ENCODE results near the gene ENTR1. TPM values are rescaled to one million over a fixed set of nuclear protein-coding genes. Genes with fewer than 3 reads are reported as not detected.
"Not testable (repeated sequence)": the region's sequence is repeated elsewhere in the genome, so short reads cannot be mapped to it uniquely, and the experiment has no call there.

ENTR1 gene
- total RNA-seq, 6 experiments from 2014 or later, result 40.8 to 55.1 (median 43.7) TPM

DNA sequence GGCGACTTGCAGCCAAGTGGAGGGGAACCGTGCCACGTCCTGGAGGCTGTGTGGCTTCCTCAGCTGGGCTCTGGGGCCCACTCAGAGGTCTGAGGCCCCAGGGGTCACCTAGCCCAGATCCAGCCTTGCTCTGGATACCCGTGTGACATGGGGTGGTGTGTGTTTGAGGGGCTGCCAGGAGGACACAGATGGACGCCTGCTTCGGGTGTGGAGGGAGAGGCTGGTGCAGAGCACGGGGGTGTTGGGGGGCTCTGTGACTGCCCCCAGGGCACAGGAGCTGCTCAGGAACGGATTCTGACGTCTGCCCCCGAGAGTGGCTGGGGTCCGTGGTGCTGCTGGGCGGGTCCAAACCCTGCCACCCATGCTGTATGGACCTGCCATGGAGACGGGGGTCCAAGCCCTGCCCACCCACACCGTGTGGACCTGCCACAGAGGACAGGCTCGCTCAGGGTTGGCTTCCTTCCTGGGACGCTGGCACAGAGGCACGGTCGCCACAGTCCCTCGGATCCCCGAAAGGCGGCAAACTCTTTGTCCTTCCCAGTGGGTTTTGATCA, 18.7 kb upstream of the ENTR1 start:
- Mint-ChIP-seq H3K4me3 (no peak overlapping the region), H3K27me3 (ENCODE audit: insufficient read depth) (peaks cover 8% of the 10 kb centered on the region), H3K9me3 (no peaks in the 10 kb centered on the region), H3K36me3 (ENCODE audit: low read depth) (peaks cover 13% of the 10 kb centered on the region; the same call in 1 of the 2 replicates), H3K27ac (no peak overlapping the region), H3K4me1 (ENCODE audit: low read depth) (no peaks in the 10 kb centered on the region)
- TF ChIP-seq, protein P1, sequence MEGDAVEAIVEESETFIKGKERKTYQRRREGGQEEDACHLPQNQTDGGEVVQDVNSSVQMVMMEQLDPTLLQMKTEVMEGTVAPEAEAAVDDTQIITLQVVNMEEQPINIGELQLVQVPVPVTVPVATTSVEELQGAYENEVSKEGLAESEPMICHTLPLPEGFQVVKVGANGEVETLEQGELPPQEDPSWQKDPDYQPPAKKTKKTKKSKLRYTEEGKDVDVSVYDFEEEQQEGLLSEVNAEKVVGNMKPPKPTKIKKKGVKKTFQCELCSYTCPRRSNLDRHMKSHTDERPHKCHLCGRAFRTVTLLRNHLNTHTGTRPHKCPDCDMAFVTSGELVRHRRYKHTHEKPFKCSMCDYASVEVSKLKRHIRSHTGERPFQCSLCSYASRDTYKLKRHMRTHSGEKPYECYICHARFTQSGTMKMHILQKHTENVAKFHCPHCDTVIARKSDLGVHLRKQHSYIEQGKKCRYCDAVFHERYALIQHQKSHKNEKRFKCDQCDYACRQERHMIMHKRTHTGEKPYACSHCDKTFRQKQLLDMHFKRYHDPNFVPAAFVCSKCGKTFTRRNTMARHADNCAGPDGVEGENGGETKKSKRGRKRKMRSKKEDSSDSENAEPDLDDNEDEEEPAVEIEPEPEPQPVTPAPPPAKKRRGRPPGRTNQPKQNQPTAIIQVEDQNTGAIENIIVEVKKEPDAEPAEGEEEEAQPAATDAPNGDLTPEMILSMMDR (IDR thresholded peaks at IDR 0.05), result no peak
- no peak for DNase-seq

DNA sequence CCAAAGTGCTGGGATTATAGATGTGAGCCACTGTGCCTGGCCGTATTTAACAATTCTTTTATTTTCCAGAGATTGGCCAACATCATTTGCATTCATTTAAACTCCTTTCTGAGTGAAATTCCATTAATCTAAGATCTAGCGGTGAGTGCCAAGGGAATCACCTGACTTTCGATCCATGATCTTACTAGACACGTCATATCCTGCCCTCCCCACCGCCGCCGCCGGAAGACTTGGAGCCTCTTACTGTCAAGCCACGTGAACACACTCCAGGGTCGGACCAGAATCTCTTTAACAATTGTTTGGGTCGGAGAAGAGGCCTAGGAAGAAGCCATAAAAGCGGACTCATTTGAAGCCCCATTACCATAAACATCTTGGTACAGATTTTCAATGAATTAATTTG, 16.4 kb upstream of the ENTR1 start:
- Mint-ChIP-seq H3K36me3 (ENCODE audit: low read depth) (peaks cover 17% of the 10 kb centered on the region; the same call in 1 of the 2 replicates), H3K4me3 (no peak overlapping the region), H3K27me3 (ENCODE audit: insufficient read depth) (peaks cover 7% of the 10 kb centered on the region), H3K9me3 (no peaks in the 10 kb centered on the region), H3K27ac (no peak overlapping the region), H3K4me1 (ENCODE audit: low read depth) (no peaks in the 10 kb centered on the region)
- no peak for DNase-seq
- TF ChIP-seq, protein P1 (IDR thresholded peaks at IDR 0.05), result no peak

DNA sequence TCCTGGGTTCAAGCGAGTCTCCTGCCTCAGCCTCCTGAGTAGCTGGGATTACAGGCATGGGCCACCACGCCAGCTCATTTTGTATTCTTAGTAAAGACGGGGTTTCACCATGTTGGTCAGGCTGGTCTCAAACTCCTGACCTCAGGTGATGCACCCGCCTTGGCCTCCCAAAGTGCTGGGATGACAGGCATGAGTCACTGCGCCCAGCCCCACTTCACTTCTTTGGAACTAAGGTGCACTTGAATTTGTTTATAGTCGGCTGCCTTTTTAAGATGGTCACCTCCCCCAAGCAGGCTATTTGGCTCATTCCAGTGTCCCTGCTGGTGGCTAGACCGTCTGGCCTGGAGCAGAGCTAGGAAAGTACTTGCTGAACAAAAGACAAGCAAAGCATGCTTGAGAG, 15.0 kb upstream of the ENTR1 start:
- not testable (repeated sequence) for H3K9me3 Mint-ChIP-seq; DNase-seq; H3K27me3 Mint-ChIP-seq (ENCODE audit: insufficient read depth); H3K4me3 Mint-ChIP-seq; H3K4me1 Mint-ChIP-seq (ENCODE audit: low read depth)
- Mint-ChIP-seq H3K36me3 (ENCODE audit: low read depth) (peaks cover 22% of the 10 kb centered on the region), H3K27ac (peak overlapping the region; percentile 54; the same call in 1 of the 2 replicates)

DNA sequence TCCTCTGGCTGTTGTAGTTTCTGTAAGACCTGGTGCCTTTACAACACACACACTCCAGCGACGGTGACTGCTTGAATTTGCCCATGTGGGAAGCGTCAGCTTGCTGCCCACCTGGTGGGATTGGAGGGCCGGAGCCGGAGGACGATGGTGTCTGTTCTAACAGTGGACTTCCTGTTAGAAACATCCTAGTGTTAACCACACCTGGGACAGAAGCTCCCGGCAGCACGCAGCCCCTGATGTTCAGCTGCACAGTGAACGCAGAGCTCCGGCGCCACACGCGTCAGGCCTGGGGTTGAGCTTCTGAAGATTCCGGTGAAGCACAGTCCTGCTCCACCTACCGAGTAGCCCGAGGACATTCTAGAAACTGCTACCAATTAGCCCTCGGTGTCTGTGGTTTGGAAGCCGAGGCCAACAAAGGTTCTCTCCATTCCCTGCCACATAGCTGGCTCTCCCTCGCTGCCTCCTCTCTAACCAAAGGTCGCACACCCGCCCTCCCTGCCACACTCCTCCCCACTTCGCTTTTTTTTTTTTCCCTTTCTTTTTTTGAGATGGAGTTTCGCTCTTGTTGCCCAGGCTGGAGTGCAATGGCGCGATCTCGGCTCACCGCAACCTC, 14.4 kb upstream of the ENTR1 start:
- peaks cover 22% of the 10 kb centered on the region for H3K36me3 Mint-ChIP-seq (ENCODE audit: low read depth)
- TF ChIP-seq, protein P1 (IDR thresholded peaks at IDR 0.05), result no peak
- no peak overlapping the region for H3K4me3 Mint-ChIP-seq
- no peaks in the 10 kb centered on the region for H3K9me3 Mint-ChIP-seq
- peaks cover 6% of the 10 kb centered on the region for H3K27me3 Mint-ChIP-seq (ENCODE audit: insufficient read depth)
- no peak for DNase-seq
- H3K27ac Mint-ChIP-seq, result peak overlapping the region; percentile 54; the same call in 1 of the 2 replicates
- no peaks in the 10 kb centered on the region for H3K4me1 Mint-ChIP-seq (ENCODE audit: low read depth)

DNA sequence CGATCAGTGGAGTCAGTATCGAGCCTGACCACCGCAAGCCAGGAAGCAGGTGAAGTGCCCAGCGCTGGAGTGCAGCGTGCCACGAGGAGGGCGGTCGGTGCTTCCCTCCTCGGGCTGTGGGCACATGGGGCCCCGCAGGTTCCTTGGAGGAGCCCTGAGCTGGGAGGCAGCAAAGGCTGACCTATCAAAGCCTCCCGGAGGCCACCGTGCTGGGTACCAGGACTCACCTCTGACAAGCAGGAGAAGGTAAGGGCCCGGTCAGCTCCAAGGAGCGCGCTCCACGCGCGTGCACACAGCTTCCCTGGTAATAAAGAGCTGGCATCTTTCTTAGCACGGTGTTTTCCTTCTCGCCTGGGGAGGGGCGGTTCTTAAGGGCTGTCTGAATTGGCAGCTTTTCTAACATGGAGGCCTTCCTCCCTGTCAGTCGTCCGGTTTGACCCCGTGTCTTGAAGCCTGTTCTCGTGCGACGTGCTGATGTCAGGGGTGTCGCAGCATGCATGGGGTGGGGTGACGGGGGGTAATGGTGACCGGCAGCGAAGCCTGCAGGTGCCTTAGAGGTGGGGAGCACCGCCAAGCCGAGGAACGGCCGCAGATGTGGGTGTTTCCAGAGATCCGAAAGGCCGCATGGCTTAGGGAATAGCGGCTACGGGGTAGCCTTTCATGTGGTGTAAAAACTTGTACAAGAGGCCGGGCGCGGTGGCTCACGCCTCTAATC, 13.2 kb upstream of the ENTR1 start:
- Mint-ChIP-seq H3K4me1 (ENCODE audit: low read depth) (no peaks in the 10 kb centered on the region), H3K27ac (no peak overlapping the region), H3K4me3 (no peak overlapping the region), H3K36me3 (ENCODE audit: low read depth) (peaks cover 19% of the 10 kb centered on the region), H3K27me3 (ENCODE audit: insufficient read depth) (peaks cover 2% of the 10 kb centered on the region), H3K9me3 (no peaks in the 10 kb centered on the region)
- TF ChIP-seq, protein P1 (IDR thresholded peaks at IDR 0.05), result no peak
- no peak for DNase-seq

DNA sequence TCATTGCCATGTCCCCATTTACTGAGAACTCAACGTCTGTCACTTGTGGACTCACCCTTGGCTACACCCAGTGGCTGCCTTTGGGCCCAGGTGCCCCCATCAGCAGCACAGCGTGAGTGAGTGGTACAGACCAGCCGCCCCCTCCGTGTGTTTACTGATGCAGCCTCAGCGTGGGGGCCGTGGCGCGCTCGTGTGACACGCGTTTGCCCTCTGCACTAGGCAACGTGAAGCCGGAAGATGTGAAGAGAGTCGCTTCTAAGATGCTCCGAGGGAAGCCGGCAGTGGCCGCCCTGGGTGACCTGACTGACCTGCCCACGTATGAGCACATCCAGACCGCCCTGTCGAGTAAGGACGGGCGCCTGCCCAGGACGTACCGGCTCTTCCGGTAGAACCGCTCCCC, 12.5 kb upstream of the ENTR1 start:
- H3K4me1 Mint-ChIP-seq (ENCODE audit: low read depth), result no peaks in the 10 kb centered on the region
- TF ChIP-seq, protein P1 (IDR thresholded peaks at IDR 0.05), result no peak
- no peak for DNase-seq
- H3K9me3 Mint-ChIP-seq, result no peaks in the 10 kb centered on the region
- H3K27ac Mint-ChIP-seq, result no peak overlapping the region
- peaks cover 4% of the 10 kb centered on the region for H3K27me3 Mint-ChIP-seq (ENCODE audit: insufficient read depth)
- H3K36me3 Mint-ChIP-seq (ENCODE audit: low read depth), result peaks cover 18% of the 10 kb centered on the region
- H3K4me3 Mint-ChIP-seq, result no peak overlapping the region; the same call in 1 of the 2 replicates

Data from HFFc6 (cell line).